NCI-H2081 treated with DMSO at 0.1 percent for 48 hours (cell line): ENCODE results near the gene THAP11.
"Not testable (repeated sequence)": the region's sequence is repeated elsewhere in the genome, so short reads cannot be mapped to it uniquely, and the experiment has no call there.

ENCODE experiments used
- DNase-seq: peaks from one replicate; lab custom pipeline; 2025; lab: John Stamatoyannopoulos, UW

The THAP11 gene

GRCh38 chr16:67862623-67863583, 20.8 kb downstream of the THAP11 start:
- DNase-seq = no peak

GRCh38 chr16:67864044-67864443, 21.9 kb downstream of the THAP11 start:
- not testable (repeated sequence) for DNase-seq

GRCh38 chr16:67864594-67864993, 22.5 kb downstream of the THAP11 start:
- DNase-seq = no peak

- DNase-seq = no peak
Observed at GRCh38 chr16:67865318-67865717, 23.2 kb downstream of the THAP11 start.

GRCh38 chr16:67868290-67868689, 26.2 kb downstream of the THAP11 start:
- no peak for DNase-seq

GRCh38 chr16:67869653-67870052, 27.5 kb downstream of the THAP11 start:
- DNase-seq = no peak

- no peak for DNase-seq
Observed at GRCh38 chr16:67871256-67871655, 29.1 kb downstream of the THAP11 start.

GRCh38 chr16:67872131-67872630, 30.1 kb downstream of the THAP11 start:
- DNase-seq = no peak

GRCh38 chr16:67872631-67873434, 30.7 kb downstream of the THAP11 start, which contains the start of gene EDC4:
EDC4 (plus strand) TSS chr16:67873052; CDS start chr16:67873262, 210 bp downstream.
- no peak for DNase-seq

GRCh38 chr16:67873435-67874370, 31.6 kb downstream of the THAP11 start:
- DNase-seq = no peak

GRCh38 chr16:67874372-67874771, 32.3 kb downstream of the THAP11 start:
- DNase-seq = no peak

- no peak for DNase-seq
Observed at GRCh38 chr16:67877064-67877463, 34.9 kb downstream of the THAP11 start.

- DNase-seq = no peak
Observed at GRCh38 chr16:67878232-67878631, 36.1 kb downstream of the THAP11 start.

GRCh38 chr16:67878846-67879245, 36.7 kb downstream of the THAP11 start:
- no peak for DNase-seq

- no peak for DNase-seq
Observed at GRCh38 chr16:67879462-67879861, 37.3 kb downstream of the THAP11 start.

GRCh38 chr16:67879936-67880335, 37.8 kb downstream of the THAP11 start:
- DNase-seq = no peak

GRCh38 chr16:67880584-67880983, 38.5 kb downstream of the THAP11 start:
- DNase-seq = no peak

- no peak for DNase-seq
Observed at GRCh38 chr16:67881621-67882161, 39.6 kb downstream of the THAP11 start.

GRCh38 chr16:67882374-67883145, 40.4 kb downstream of the THAP11 start:
- DNase-seq = no peak

GRCh38 chr16:67883146-67883871, 41.2 kb downstream of the THAP11 start:
- no peak for DNase-seq
